RPMI7951 (cell line): ENCODE results near the gene CD4. TPM values are rescaled to one million over a fixed set of nuclear protein-coding genes. Genes with fewer than 3 reads are reported as not detected.
"Not testable (repeated sequence)": the region's sequence is repeated elsewhere in the genome, so short reads cannot be mapped to it uniquely, and the experiment has no call there.

Experiments used
- DNase-seq: peaks from one replicate; pipeline ENCODE4 v3.0.0-alpha.2; 2012; ENCODE audit warnings: low read depth
- total RNA-seq: library from RNA; depleted of rRNA; stranded (reverse); fragments of >200 nt; shearing (Covaris generic); gene quantifications from 2 replicates; pipeline ENCODE4 v1.2.3, GENCODE V29; 2014

The CD4 gene
- total RNA-seq, 1 experiment from 2014 or later = 5.4 TPM

DNA sequence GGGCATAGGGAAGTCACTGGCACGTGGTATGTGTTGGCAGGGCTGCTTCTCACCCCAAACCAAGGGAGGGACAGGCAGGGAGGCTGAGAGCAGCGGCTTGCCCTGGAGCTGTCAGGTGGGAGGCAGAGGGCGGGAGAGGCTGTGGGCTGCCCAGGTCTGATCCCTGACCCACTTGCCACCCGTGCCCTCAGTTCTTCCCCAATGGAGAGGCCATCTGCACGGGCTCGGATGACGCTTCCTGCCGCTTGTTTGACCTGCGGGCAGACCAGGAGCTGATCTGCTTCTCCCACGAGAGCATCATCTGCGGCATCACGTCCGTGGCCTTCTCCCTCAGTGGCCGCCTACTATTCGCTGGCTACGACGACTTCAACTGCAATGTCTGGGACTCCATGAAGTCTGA lies 56.1 kb downstream of the CD4 start:
- no peak for DNase-seq

DNA sequence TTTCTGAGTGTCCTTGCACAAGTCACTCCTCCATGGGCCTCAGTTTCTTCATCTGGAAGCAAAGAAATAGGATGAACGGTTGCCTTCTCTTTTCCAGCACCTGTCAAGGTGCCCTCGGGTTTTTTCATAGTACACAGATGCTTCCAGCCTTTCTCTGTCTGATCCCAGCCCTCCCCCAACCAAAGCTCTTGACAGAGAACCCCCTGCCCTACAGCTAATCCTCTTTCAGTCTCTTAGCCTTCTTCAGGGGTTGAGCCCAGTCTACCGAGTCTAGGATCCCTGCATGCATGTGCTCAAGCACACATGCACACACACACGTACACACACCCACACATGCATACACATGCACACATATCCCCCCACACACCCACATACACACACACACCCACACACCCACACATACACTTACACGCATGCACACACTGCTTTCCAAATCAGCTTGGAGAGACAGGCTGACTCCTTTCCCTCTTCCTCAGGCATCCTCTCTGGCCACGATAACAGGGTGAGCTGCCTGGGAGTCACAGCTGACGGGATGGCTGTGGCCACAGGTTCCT lies 57.1 kb downstream of the CD4 start:
- no peak for DNase-seq

DNA sequence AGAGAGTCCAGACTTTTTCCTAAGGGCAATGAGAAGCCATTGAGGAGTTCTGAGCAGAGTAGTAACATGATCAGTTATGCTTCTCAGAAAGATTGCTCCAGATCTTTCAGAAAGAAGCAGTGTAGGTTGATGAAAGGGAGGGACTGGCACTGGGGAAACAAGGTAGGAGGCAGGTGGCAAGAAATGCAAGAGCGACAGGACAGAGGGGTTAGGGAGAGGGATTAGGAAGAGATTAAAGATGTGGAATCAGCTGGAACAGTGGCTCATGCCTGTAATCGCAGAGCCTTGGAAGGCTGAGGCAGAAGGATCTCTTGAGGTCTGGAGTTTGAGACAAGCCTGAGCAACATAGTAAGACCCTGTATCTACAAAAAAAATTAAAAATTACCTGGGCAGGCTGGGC lies 58.3 kb downstream of the CD4 start:
- DNase-seq = no peak

DNA sequence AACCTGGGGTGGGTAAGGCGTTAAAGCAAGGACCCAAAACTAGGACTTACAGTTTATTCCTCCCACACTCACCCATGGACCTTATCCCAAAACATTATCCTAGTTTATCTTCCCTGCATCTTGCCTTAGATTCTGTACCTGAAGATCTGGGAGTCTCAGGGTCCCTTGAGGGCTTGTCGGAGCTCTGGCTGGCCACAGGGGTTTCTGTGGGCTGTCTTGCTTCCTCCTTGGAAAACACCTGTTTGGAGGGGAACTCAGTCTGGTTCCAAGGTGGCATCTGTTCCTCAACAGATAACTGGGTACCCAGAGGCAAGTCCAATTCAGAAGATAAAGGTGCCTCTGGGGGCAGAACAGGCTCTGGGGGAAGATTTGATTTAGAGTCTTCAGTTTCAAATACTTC lies 60.1 kb downstream of the CD4 start:
- no peak for DNase-seq

DNA sequence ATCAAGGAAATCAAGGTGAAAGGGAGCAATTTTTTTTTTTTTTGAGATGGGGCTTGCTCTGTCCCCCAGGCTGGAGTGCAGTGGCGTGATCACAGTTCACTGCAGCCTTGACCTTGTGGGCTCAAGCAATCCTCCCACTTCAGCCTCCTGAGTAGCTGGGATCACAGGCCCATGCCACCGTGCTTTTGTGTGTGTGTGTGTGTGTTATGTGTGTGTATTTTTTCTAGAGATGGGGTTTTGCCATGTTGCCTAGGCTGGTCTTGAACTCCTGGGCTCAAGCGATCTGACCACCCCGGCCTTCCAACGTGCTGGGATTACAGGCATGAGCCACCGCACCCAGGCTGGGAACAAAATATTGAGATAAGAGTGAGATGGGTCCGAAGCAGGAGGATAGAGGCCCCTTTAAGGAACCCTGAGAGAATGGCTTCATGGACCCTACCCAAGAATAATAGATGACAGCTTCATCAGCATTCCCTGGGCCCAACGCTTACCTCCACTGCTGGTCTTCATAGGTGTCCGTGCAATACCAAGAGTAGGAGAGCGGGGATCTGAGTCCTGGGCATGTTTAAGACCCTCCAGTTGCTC lies 60.7 kb downstream of the CD4 start:
- DNase-seq = no peak

DNA sequence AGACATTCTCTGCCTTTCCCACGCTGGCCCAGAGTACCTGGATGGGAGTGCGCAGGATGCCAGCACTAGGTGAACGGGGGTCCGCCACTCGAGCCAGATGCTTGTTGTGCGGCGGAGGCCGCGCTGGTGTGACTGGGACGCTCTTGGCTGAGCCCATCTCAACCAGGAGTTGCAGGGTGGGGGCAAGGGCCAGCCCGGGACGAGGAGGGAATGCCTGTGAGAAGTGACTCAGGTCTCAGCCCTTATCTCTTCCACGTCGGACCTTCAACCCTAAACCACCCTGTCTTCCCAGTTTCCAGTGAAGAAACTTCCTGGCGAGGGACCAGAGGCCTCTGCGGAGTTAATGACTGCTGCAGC lies 61.4 kb downstream of the CD4 start:
- no peak for DNase-seq

DNA sequence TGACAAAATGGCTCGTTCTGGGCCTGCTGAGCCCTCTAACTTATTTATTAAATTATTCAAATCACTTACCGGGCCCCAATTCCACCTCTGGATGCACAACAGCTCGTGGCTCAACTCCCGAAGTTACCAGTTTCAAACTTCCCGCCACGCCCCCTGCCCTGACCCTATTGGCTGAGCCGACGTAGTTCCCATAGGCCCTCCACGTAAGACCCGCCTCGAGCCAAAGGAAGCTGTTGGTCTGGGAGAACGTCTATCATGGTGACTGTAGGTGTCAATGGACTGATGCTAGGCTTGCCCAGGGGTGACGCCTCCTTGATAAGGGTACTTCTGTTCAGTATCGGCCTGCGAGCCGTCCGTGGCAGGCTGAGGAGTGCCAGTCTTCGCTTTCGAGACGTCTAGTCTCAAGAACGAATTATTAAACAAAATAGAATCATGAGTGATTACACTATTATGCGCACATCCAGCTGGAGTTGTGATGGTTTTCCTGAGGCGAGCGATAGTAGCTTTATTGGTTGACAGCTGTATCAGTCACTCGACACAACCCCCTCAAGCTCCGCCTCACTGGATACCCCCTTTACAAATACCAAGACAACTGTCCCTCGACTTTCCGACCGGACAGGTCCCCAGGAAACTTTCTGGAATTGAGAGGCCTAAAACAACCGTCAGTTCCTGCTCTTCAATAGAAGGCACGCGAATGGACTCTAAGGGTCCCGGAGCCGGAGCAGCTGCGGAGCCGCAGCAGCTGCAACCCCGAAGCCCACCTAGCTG lies 62.0 kb downstream of the CD4 start, which contains the start of gene CDCA3:
CDCA3 (minus strand) TSS at position 134 of the 768 bp plus-strand sequence. CDS start 334 bp downstream, outside the sequence.
- DNase-seq = peak; percentile 99

DNA sequence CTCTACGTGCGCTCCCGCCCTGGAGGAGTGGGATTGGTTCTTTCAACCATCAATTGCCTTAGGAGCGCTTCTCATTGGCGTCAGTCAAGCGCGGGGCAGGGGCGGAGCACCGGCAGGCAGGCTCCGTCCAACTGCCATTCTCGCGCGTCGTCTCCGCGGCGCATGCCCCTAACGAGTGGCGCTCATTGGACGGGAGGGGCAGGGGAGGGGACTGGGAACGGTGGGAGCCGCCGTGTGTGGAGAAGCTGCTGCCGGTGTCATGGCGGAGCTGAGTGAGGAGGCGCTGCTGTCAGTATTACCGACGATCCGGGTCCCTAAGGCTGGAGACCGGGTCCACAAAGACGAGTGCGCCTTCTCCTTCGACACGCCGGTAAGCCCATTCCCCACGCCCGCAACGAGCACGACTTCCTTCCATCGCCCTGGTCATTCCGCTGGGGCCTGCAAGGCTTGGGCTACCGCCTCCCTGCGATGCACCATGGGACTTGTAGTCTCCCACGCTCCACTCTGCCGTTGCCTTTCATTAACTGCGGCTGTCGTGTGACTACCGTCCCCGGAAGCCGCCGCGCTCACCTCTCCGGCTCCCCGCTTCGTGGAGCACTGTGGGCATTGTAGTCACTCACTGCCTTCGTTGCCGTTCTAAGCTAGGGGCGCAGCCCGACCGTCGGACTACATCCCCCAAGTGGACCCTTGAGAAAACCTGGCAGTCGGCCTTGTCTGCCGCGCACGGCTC lies 62.8 kb downstream of the CD4 start, which contains the start of gene USP5:
USP5 (plus strand) TSS at position 230 of the 730 bp plus-strand sequence; CDS start at position 260, 30 bp downstream.
- DNase-seq = peak; percentile 99

DNA sequence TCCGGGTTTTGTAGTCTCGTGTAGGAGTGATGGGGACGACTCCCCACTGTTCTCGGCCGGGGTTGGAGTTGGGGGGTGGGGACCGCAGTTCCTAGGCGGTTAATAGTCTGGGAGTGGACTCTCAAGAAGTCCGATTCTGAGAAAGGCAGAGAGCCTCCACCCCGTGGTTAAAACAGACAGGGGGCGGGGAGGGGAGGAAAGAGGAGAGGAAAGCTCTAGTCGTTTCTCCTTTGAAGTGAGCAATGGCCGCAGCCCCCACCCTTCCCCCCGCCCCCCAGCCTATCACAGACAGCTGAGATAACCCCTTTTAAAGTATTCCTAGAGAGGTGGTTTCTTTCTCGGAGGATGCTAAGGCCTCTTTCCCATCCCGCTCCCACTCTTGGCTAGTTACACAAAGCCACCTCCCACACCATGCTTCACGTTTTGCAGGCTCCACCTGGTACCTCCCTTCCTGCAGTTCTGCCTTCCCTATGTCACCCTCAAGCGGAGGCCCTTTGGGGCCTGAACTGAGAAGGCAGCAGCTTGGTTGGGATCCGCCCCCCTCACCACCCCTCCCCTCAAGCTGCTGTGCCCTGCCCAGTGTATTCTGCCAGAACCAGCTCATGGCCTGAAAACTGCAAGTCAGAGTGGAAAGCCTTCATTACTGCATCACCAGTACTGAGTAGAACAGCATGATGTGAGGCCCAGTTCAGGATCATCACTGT lies 63.5 kb downstream of the CD4 start:
- peak; percentile 67 for DNase-seq

DNA sequence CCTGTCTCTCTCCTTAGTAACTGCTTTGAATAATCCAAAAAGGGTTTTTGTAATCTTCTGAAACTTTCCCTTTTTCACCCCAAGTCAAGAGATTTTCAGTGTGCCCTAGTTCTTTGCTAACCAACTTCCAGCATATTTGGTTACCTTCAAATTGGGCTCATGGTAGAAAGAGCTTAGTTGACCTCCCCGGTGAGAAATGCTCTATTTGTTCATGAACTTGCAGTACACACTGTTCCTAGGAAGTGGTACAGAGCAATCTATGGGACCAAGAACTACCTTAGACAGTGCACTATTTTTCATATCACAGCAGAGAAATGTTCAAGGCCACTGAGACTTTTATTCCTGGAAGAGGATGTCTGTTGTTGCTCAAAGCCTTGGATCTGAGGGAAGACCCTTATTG lies 64.3 kb downstream of the CD4 start:
- DNase-seq = no peak

DNA sequence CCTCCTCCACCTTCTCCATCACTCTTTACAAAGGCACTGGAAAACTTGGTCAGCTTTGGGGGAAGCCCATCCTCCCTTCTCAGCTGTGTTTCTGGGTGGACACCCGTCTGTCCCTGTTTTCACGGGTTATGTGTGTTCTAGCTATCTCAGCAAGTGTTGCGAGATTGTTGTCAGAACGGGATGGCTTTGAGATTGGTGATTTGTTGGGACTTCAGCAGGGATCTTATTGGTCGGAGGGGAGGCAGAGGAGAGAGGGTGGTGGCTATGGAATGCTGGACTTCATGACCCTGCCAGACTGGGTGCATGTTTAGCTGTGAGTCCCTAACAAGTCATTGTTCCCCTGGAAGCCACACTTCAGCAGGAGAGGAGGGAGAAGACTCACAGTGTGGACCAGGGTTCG lies 64.7 kb downstream of the CD4 start:
- DNase-seq = no peak

DNA sequence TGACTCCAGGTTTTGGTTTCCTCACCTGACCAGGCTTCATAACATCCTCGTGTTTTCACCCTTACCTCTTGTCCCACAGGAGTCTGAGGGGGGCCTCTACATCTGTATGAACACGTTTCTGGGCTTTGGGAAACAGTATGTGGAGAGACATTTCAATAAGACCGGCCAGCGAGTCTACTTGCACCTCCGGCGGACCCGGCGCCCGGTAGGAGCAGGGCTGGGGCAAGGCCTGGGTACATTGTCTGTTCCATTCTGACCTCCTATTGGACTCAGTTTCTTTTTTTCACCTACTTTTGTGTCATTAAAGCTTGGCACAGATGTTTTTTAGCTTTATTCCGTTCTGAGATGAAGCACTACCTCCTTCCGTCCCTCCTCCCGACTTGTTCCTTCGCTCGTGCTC lies 66.0 kb downstream of the CD4 start:
- DNase-seq = no peak

DNA sequence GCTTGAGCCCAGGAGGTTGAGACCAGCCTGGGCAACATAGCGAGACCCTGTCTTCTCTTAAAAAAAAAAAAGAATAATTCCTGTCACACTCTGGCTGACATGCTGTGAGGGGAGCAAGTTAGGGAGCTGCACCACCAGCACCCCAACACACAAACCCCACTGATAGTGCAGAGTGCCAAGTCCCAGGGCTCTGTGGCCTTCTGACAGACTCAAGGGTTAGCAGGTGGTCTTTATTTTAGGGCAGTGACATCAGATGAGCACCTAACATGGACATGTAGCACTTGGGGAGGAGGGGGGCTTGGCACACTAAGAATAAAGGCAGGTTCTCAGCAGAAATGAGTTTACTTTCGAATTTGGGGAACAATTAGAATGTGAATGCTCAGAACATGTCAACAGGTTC lies 69.5 kb downstream of the CD4 start:
- DNase-seq = no peak

DNA sequence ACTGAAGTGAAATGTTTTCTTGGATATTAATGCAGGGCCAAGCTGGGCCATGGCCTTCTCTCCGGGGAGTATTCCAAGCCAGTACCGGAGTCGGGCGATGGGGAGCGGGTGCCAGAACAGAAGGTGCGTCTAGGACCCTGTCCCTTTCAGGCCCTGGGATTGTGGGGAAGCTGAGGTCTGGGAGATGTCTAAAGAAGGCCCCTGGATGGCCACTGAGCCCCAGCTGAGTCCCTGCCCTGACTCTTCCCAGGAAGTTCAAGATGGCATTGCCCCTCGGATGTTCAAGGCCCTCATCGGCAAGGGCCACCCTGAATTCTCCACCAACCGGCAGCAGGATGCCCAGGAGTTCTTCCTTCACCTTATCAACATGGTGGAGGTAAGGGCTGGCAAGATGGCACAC lies 70.8 kb downstream of the CD4 start:
- no peak for DNase-seq

DNA sequence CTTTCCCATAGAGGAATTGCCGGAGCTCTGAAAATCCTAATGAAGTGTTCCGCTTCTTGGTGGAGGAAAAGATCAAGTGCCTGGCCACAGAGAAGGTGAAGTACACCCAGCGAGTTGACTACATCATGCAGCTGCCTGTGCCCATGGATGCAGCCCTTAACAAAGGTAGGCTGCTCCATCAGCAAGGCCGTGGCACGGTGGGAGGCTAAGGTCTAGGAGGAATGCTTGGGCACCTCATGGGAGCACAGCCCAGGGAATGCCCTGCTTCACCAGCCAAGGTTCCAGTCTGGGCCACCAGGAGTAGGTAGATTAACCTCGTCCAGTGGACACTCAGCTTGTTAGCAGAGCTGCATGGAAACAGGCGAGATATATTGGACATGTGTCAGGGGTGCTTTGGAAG lies 71.6 kb downstream of the CD4 start:
- DNase-seq = no peak

DNA sequence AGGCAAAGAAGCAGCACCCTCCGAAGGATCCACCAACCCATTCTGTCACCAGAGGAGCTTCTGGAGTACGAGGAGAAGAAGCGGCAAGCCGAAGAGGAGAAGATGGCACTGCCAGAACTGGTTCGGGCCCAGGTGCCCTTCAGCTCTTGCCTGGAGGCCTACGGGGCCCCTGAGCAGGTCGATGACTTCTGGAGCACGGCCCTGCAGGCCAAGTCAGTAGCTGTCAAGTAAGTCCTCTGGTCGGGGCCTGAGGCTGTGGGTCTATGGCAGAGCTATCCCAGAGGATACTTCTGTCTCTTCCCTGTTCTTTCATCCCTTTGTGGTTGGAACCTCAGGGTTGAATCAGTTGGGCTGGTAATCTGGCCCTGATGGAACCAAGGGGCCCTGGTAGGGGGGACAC lies 72.1 kb downstream of the CD4 start:
- no peak for DNase-seq

DNA sequence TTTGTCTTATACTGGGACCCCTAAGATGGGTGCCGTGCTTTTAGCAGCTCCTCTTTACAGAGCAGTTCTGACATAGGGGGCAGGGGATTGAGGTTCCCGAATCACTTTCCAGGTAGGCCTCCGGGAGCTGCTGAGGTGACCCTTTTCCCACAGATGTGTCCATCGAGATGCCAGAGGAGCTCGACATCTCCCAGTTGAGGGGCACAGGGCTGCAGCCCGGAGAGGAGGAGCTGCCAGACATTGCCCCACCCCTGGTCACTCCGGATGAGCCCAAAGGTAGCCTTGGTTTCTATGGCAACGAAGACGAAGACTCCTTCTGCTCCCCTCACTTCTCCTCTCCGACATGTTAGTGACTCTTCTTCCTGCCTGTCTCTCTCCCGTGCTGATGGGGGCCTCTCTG lies 73.7 kb downstream of the CD4 start:
- no peak for DNase-seq

DNA sequence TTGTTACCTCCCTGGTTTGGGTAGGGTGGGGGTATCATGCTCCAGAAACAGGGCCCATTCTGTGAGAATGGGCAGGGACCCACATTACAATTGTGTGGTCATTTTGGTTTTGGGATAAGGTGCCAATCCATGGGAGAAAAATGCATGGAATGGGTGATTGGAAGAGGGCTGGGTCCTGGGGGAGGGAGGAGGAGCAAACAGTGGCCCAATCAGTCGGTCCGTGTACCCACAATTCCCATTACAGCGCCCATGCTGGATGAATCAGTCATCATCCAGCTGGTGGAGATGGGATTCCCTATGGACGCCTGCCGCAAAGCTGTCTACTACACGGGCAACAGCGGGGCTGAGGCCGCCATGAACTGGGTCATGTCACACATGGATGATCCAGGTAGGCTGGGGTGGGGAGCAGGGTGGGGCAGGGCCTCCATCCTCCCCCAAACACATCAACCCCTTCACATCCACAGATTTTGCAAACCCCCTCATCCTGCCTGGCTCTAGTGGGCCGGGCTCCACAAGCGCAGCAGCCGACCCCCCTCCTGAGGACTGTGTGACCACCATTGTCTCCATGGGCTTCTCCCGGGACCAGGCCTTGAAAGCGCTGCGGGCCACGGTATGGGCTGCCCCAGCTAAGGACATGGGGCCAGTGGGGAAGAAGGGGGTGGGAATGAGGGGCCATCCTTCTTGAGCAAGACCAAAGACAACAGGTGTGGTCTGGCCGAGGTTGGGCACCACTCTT lies 74.4 kb downstream of the CD4 start:
- DNase-seq = no peak

DNA sequence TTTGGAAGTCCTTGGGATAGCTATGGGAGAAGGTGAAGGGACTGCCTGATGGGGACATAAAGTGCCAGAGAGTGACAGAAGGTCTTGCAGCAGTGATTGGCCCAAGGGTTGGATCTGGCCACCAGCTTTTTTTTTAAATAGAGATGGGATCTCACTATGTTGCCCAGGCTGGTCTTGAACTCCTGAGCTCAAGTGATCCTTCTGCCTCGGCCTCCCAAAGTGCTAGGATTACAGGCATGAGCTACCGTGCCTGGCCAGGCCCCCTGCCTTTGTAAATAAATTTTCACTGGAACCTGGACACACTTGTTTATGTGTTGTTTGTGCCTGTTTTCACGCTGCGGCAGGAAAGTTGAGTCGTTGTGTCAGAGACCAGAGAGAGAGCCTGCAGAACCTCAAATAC lies 76.0 kb downstream of the CD4 start:
- DNase-seq = not testable (repeated sequence)

DNA sequence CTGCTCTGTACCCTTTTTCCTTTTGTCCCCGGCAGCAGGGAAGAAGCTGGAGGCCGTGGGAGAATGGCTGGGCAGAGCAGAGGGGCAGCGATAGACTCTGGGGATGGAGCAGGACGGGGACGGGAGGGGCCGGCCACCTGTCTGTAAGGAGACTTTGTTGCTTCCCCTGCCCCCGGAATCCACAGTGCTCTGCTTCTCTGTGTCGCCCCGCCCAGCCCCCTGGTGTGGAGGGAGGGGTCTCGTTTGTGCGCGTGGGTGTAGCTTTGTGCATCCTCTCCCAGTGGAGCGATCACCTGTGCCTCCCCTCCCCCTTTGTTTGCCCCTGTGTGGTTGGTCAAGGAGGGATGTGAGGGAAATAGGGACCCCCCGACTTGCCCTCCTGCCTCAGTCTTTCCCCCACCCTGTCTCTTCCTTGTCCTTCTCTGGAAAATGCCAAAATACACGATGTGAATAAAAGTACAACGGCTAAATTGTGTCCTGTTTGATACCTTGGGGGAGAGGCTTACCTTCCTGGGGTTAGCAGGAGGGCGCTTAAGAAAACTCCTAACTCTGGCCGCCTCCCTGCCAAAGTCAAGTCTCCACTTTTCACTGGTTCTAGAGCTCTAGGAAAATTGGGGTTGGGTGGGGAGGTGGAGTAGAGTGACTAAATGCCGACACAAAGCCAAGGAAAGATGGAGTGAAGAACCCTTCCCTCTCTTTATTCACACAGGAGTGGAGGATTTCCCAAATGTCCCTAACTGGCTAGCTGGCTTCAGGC lies 77.0 kb downstream of the CD4 start:
- no peak for DNase-seq
